Measurements from ENCODE around the gene SZT2. TPM values are rescaled to one million over a fixed set of nuclear protein-coding genes. Genes with fewer than 3 reads are reported as not detected.

SZT2 gene
- total RNA-seq, 1 experiment from 2014 or later: 22.2 TPM

DNA sequence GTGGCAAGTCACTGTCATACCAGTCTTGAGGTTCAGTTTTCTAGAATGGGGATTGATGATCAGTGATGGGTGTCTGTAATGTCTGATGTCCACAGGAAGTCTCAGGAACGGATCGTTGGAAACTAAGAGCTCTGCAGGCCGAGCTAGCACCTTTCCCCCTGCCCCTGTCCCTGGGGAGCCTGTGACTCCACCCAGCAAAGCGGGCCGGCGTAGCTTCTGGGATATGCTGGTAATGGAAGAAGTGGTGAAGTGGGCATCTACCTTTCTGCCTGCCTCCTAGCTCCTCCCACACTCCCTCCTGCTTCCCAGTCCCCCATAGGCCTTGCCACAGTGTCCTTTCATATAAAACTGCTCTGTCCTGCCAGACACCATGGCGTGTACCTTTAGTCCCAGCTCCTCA lies 50.7 kb downstream of the SZT2 start:
- BruUV-seq (replicated peaks): no TSS peak
- H3K9me3 ChIP-seq (ENCODE audit: low read length): no peaks in the 10 kb centered on the region
- intact Hi-C loops (cut with micrococcal nuclease): no loop called here
- no peaks in the 10 kb centered on the region for H3K9me2 ChIP-seq (replicated peaks; ENCODE audit: low read length)
- TF ChIP-seq, protein P1, sequence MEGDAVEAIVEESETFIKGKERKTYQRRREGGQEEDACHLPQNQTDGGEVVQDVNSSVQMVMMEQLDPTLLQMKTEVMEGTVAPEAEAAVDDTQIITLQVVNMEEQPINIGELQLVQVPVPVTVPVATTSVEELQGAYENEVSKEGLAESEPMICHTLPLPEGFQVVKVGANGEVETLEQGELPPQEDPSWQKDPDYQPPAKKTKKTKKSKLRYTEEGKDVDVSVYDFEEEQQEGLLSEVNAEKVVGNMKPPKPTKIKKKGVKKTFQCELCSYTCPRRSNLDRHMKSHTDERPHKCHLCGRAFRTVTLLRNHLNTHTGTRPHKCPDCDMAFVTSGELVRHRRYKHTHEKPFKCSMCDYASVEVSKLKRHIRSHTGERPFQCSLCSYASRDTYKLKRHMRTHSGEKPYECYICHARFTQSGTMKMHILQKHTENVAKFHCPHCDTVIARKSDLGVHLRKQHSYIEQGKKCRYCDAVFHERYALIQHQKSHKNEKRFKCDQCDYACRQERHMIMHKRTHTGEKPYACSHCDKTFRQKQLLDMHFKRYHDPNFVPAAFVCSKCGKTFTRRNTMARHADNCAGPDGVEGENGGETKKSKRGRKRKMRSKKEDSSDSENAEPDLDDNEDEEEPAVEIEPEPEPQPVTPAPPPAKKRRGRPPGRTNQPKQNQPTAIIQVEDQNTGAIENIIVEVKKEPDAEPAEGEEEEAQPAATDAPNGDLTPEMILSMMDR (conservative IDR thresholded peaks at IDR 0.05; ENCODE audit: low read depth, low read length): no peak
- TF ChIP-seq EZH2phosphoT487 (IDR thresholded peaks at IDR 0.05; ENCODE audit: borderline replicate concordance, low read length) (no peak), EZH2 (IDR thresholded peaks at IDR 0.05; ENCODE audit: low read length, unreplicated experiment) (no peak)
- H3K27ac ChIP-seq (ENCODE audit: low read length): no peak overlapping the region
- H3K27me3 ChIP-seq (ENCODE audit: low read length): no peaks in the 10 kb centered on the region
- H3F3A ChIP-seq (ENCODE audit: low read length, unreplicated experiment): no peaks in the 10 kb centered on the region
- no peak overlapping the region for H3K4me2 ChIP-seq (ENCODE audit: low read length)
- H3K36me3 ChIP-seq (ENCODE audit: low read depth, low read length): peaks cover 3% of the 10 kb centered on the region
- CTCF ChIA-PET: no interaction called here
- no peak overlapping the region for H3K9ac ChIP-seq (ENCODE audit: low read length)
- H3K79me2 ChIP-seq (ENCODE audit: low read length): no peaks in the 10 kb centered on the region
- no peaks in the 10 kb centered on the region for H4K20me1 ChIP-seq (ENCODE audit: low read length)
- DNase-seq (no peak), ATAC-seq (no peak)
- POLR2A ChIA-PET (ENCODE audit: unreplicated experiment): no interaction called here
- no peak overlapping the region for H3K4me3 ChIP-seq (ENCODE audit: low read length)
- H3K4me1 ChIP-seq (ENCODE audit: insufficient read depth, low read length): no peaks in the 10 kb centered on the region
- H2AFZ ChIP-seq (ENCODE audit: low read length): no peak overlapping the region

DNA sequence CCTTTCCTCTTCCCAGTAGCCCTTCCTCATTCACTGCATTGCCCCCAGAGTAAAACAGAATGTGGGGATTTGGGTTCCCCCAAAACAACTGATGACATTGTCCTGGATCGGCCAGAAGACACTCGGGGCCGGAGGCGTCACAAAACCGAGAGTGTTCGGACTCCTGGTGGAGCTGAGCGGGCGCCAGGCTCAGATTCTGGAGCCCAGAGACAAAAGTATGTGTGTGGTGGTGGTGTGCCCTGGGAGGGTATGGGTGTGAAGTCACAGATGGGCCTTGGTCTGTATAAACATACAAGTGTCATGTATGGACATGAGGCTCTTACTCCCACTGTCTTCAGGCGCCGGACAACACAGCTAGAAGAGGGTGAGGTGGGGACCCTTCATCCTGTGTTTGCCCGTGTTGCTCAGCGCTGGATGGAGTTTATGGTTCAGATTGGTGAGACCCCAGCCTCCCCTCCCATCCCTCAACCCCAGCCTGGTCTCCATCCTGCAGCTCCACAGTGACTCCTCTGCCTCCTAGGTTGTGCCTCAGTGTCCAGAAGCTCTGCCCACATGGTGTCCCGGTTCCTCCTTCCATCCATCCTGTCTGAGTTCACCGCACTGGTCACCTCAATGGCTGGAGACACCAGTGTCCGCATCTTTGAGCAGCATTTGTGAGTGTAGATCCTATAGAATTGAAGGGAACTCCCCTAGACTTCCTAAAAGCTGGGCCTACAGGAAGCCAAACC lies 51.6 kb downstream of the SZT2 start:
- Histone ChIP-seq H3K4me3 (ENCODE audit: low read length) (no peak overlapping the region), H3K9me2 (replicated peaks; ENCODE audit: low read length) (no peaks in the 10 kb centered on the region), H3F3A (ENCODE audit: low read length, unreplicated experiment) (no peaks in the 10 kb centered on the region), H3K27ac (ENCODE audit: low read length) (no peak overlapping the region), H3K9me3 (ENCODE audit: low read length) (no peaks in the 10 kb centered on the region), H3K9ac (ENCODE audit: low read length) (no peak overlapping the region), H3K27me3 (ENCODE audit: low read length) (no peaks in the 10 kb centered on the region), H3K36me3 (ENCODE audit: low read depth, low read length) (peaks cover 4% of the 10 kb centered on the region), H3K79me2 (ENCODE audit: low read length) (no peaks in the 10 kb centered on the region), H3K4me1 (ENCODE audit: insufficient read depth, low read length) (no peaks in the 10 kb centered on the region), H2AFZ (ENCODE audit: low read length) (no peak overlapping the region), H3K4me2 (ENCODE audit: low read length) (no peak overlapping the region), H4K20me1 (ENCODE audit: low read length) (no peaks in the 10 kb centered on the region)
- no TSS peak for BruUV-seq (replicated peaks)
- TF ChIP-seq EZH2phosphoT487 (IDR thresholded peaks at IDR 0.05; ENCODE audit: borderline replicate concordance, low read length) (no peak), EZH2 (IDR thresholded peaks at IDR 0.05; ENCODE audit: low read length, unreplicated experiment) (no peak)
- TF ChIP-seq, protein P1 (conservative IDR thresholded peaks at IDR 0.05; ENCODE audit: low read depth, low read length): no peak
- intact Hi-C loops (cut with micrococcal nuclease): no loop called here
- no peak for ATAC-seq
- POLR2A ChIA-PET (ENCODE audit: unreplicated experiment): no interaction called here
- CTCF ChIA-PET: no interaction called here
- DNase-seq: no peak

DNA sequence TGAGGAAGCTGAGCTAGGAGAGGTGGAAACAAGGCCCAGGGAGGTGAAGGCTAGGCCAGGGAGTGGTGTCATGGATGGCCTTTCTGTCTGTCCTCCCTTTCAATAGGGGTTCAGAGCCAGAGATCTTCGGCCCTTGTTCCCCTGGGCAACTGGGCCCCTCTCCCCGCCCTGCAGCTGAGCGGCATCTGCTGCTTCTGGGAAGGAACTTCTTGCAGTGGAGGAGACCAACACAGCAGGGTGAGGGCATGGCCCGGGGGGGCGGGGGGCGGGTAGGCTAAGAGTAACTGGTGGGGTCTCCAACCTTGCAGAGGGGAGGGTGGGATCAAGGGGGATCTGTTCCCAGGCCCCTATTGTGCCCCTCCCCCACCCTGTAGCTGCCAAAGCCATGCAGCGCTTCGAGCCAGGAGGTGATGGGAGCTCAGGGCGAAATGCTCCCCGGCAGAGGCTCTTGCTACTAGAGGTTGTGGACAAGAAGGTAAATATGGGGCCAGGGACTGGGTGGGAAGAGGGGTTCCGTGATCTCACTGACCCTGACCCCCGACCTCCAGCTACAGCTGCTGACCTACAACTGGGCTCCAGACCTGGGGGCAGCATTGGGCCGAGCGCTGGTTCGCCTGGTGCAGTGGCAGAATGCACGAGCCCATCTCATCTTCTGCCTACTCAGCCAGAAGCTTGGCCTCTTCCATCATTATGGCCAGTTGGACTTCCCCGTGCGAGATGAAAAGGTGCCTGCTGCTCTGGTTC lies 52.4 kb downstream of the SZT2 start:
- Histone ChIP-seq H3K36me3 (ENCODE audit: low read depth, low read length) (peaks cover 10% of the 10 kb centered on the region), H4K20me1 (ENCODE audit: low read length) (no peaks in the 10 kb centered on the region), H2AFZ (ENCODE audit: low read length) (no peak overlapping the region), H3K4me2 (ENCODE audit: low read length) (no peak overlapping the region), H3K9me3 (ENCODE audit: low read length) (no peaks in the 10 kb centered on the region), H3K27me3 (ENCODE audit: low read length) (no peaks in the 10 kb centered on the region), H3F3A (ENCODE audit: low read length, unreplicated experiment) (no peaks in the 10 kb centered on the region), H3K27ac (ENCODE audit: low read length) (no peak overlapping the region), H3K9ac (ENCODE audit: low read length) (no peak overlapping the region), H3K4me1 (ENCODE audit: insufficient read depth, low read length) (no peaks in the 10 kb centered on the region), H3K79me2 (ENCODE audit: low read length) (no peaks in the 10 kb centered on the region), H3K4me3 (ENCODE audit: low read length) (no peak overlapping the region), H3K9me2 (replicated peaks; ENCODE audit: low read length) (no peaks in the 10 kb centered on the region)
- intact Hi-C loops (cut with micrococcal nuclease): no loop called here
- no TSS peak for BruUV-seq (replicated peaks)
- no peak for TF ChIP-seq EZH2phosphoT487 (IDR thresholded peaks at IDR 0.05; ENCODE audit: borderline replicate concordance, low read length)
- TF ChIP-seq, protein P1 (conservative IDR thresholded peaks at IDR 0.05; ENCODE audit: low read depth, low read length): no peak
- TF ChIP-seq EZH2 (IDR thresholded peaks at IDR 0.05; ENCODE audit: low read length, unreplicated experiment): no peak
- ATAC-seq: no peak
- no peak for DNase-seq
- CTCF ChIA-PET: no interaction called here
- POLR2A ChIA-PET (ENCODE audit: unreplicated experiment): no interaction called here

Data from PC-3 (cell line).